Ovary (tissue), 3 donors: Measurements from ENCODE around the gene TRA2B.

Source experiments
- CTCF ChIP-seq, 3 donors: fragments of 450-650 bp in 2 of 3; fragments of 200-600 bp in 1 of 3; IDR thresholded peaks; one replicate each; pipeline versions ENCODE4 v1.5.1 to v1.8.0; 2016 to 2022; ENCODE audit warnings: antibody characterized with exemption in 3 of 3, mild to moderate bottlenecking in 1 of 3
- POLR2A ChIP-seq: fragments of 450-650 bp; IDR thresholded peaks from one replicate; pipeline ENCODE4 v1.6.1; 2017; ENCODE audit warnings: antibody characterized with exemption, mild to moderate bottlenecking, moderate library complexity
- donor health status: DM: no; HTN: no; CAD: no.

- TF ChIP-seq CTCF (IDR thresholded peaks at IDR 0.05) (no peak), POLR2A (no peak)
Measured at GRCh38 chr3:185956244-185956643, 18.4 kb upstream of the TRA2B start.
